ENCODE measurements around the gene CAPN9. TPM values are rescaled to one million over a fixed set of nuclear protein-coding genes. Genes with fewer than 3 reads are reported as not detected.
A peak's percentile ranks its signal among the peaks of the same experiment; 100 is the strongest.

CAPN9 gene
- total and polyA plus RNA-seq, 9 of the 15 experiments (the other 6 are each of a cell fraction or from before 2014, with no cell fraction given): not detected

GRCh38 chr1:230701434-230701833, 45.8 kb upstream of the CAPN9 start:
- intact Hi-C loops (cut with micrococcal nuclease) (no loop called here), in situ Hi-C loops (cut with MboI) (no loop called here)
- TF ChIP-seq ZNF121 (CRISPR knock-in tag; conservative IDR thresholded peaks at IDR 0.05) (no peak), EZH2 (IDR thresholded peaks at IDR 0.05; ENCODE audit: borderline replicate concordance, low read depth, low read length) (peak; percentile 96; the same call in 1 of the 2 replicates), ZFP91 (CRISPR knock-in tag; IDR thresholded peaks at IDR 0.05) (no peak), LARP7 (IDR thresholded peaks at IDR 0.05) (no peak)
- Histone ChIP-seq H2AFZ (ENCODE audit: low read depth, low read length) (no peak overlapping the region), H3K4me1 (replicated peaks in 1 of 2; ENCODE audit: control insufficient read depth in 2 of 2, insufficient read depth in 2 of 2, low read length in 2 of 2) (peaks cover 0 to 4% of the 10 kb centered on the region in 2 experiments; a peak in 1 of 5 replicates), H3K36me3 (ENCODE audit: control insufficient read depth, insufficient read depth, low read length) (no peaks in the 10 kb centered on the region), H3K4me2 (ENCODE audit: insufficient read depth, low read length) (no peak overlapping the region), H4K20me1 (replicated peaks; ENCODE audit: control insufficient read depth, insufficient read depth, low read length) (peaks cover 7% of the 10 kb centered on the region), H3K79me2 (ENCODE audit: control insufficient read depth, insufficient read depth, low read length) (no peaks in the 10 kb centered on the region), H3K27ac (ENCODE audit: extremely low read depth, low read depth, low read length) (no peak overlapping the region), H3K9ac (ENCODE audit: insufficient read depth in 1 of 2, low read depth in 2 of 2, low read length in 2 of 2) (peak overlapping the region in 1 of 2 experiments; percentile 23; a peak in 2 of 4 replicates), H3K9me3 (replicated peaks; ENCODE audit: control insufficient read depth, insufficient read depth, low read depth, low read length) (no peaks in the 10 kb centered on the region), H3K4me3 (no peak overlapping the region), H3K9me1 (ENCODE audit: control insufficient read depth, insufficient read depth, low read length) (no peaks in the 10 kb centered on the region), H3K27me3 (ENCODE audit: control insufficient read depth in 2 of 2, insufficient read depth in 2 of 2, low read length in 2 of 2) (peaks cover 68 to 76% of the 10 kb centered on the region in 2 experiments)
- ChIA-PET CTCF (ENCODE audit: low intra/inter-chr PET ratio) (no interaction called here), POLR2A (no interaction called here)
- WGBS (ENCODE audit: insufficient coverage, low coverage, missing lambda C conversion rate): 12% methylated on average over 17 of the region's 17 CpGs
- FAIRE-seq: no peak
- DNase-seq (ENCODE audit: extremely low read depth in 1 of 4, low spot score in 3 of 4): no peak
- peak; percentile 35; the same call in 2 of the 3 replicates for ATAC-seq
- no TSS peak for BruUV-seq (replicated peaks)
